ENCODE measurements around the gene ORM1. TPM values are rescaled to one million over a fixed set of nuclear protein-coding genes. Genes with fewer than 3 reads are reported as not detected.
A peak's percentile ranks its signal among the peaks of the same experiment; 100 is the strongest.

ORM1 gene
- total RNA-seq, 5 donors from 2014 or later (not counting 1 experiment from before 2014, with no cell fraction given): 4.2 to 8.3 (median 6.2) TPM; not detected in 2

GRCh38 chr9:114339130-114339908 lies 16.4 kb downstream of the ORM1 start:
- Histone ChIP-seq H3K36me3 (ENCODE audit: control insufficient read depth in 2 of 2, extremely low read depth in 1 of 2, insufficient read depth in 1 of 2, low read length in 1 of 2) (peaks cover 35 to 96% of the 10 kb centered on the region in 2 donors), H3K9me3 (no peaks in the 10 kb centered on the region), H3K4me3 (ENCODE audit: control insufficient read depth in 1 of 2, extremely low read depth in 1 of 2, low read length in 1 of 2) (no peak overlapping the region), H3K27ac (ENCODE audit: low read length) (peak overlapping the region; percentile 16), H3K27me3 (replicated peaks in 1 of 2; ENCODE audit: control insufficient read depth in 2 of 2, extremely low read depth in 1 of 2, insufficient read depth in 2 of 2, low read length in 1 of 2) (no peaks in the 10 kb centered on the region), H3K4me1 (ENCODE audit: control insufficient read depth in 1 of 2, extremely low read depth in 1 of 2, insufficient read depth in 2 of 2, low read length in 2 of 2) (peaks cover 0 to 13% of the 10 kb centered on the region in 2 experiments)
- DNase-seq (peak in 32 of 35 experiments; percentile 8 to 75 (median 45)), ATAC-seq (replicated peaks in 1 of 4) (peak; percentile 43 to 69 (median 54))
- Mint-ChIP-seq H3K4me3 (no peak overlapping the region), H3K27ac (peak overlapping the region in 1 of 2 donors; percentile 48), H3K9me3 (no peaks in the 10 kb centered on the region), H3K36me3 (peaks cover 67% of the 10 kb centered on the region), H3K4me1 (peaks cover 19 to 30% (median 20%) of the 10 kb centered on the region in 3 donors), H3K27me3 (no peaks in the 10 kb centered on the region)
- POLR2A ChIA-PET: interaction anchor here in 1 of 2 donors (0.6 kb wide), 1 partner anchor 226 kb away, joined by 3 read pairs; no protein-coding TSS in a partner anchor
- WGBS (ENCODE audit: insufficient coverage): 85% methylated on average over 14 of the region's 16 CpGs
- CTCF ChIA-PET: interaction anchor here in 1 of 2 donors (1.1 kb wide), 1 partner anchor 46 kb away, joined by 3 read pairs; no protein-coding TSS in a partner anchor

GRCh38 chr9:114341152-114341830 lies 18.4 kb downstream of the ORM1 start:
- H3K4me3 ChIP-seq (ENCODE audit: control insufficient read depth in 1 of 2, extremely low read depth in 1 of 2, low read length in 1 of 2): no peak overlapping the region
- peaks cover 76% of the 10 kb centered on the region for H3K36me3 Mint-ChIP-seq
- H3K36me3 ChIP-seq (ENCODE audit: control insufficient read depth in 2 of 2, extremely low read depth in 1 of 2, insufficient read depth in 1 of 2, low read length in 1 of 2): peaks cover 43 to 99% of the 10 kb centered on the region in 2 donors
- no peaks in the 10 kb centered on the region for H3K27me3 Mint-ChIP-seq
- 87% methylated on average over 5 of the region's 12 CpGs for WGBS (ENCODE audit: insufficient coverage)
- H3K9me3 Mint-ChIP-seq: no peaks in the 10 kb centered on the region
- H3K27ac Mint-ChIP-seq: peak overlapping the region; percentile 27 to 68
- DNase-seq (no peak), ATAC-seq (replicated peaks in 1 of 4) (no peak)
- no peak overlapping the region for H3K27ac ChIP-seq (ENCODE audit: low read length)
- CTCF ChIA-PET: no interaction called here
- no peak overlapping the region for H3K4me3 Mint-ChIP-seq
- H3K4me1 Mint-ChIP-seq: peaks cover 16 to 27% (median 26%) of the 10 kb centered on the region in 3 donors
- POLR2A ChIA-PET: no interaction called here
- no peaks in the 10 kb centered on the region for H3K9me3 ChIP-seq
- H3K27me3 ChIP-seq (replicated peaks in 1 of 2; ENCODE audit: control insufficient read depth in 2 of 2, extremely low read depth in 1 of 2, insufficient read depth in 2 of 2, low read length in 1 of 2): no peaks in the 10 kb centered on the region
- peaks cover 0 to 17% of the 10 kb centered on the region in 2 experiments for H3K4me1 ChIP-seq (ENCODE audit: control insufficient read depth in 1 of 2, extremely low read depth in 1 of 2, insufficient read depth in 2 of 2, low read length in 2 of 2)

DNA sequence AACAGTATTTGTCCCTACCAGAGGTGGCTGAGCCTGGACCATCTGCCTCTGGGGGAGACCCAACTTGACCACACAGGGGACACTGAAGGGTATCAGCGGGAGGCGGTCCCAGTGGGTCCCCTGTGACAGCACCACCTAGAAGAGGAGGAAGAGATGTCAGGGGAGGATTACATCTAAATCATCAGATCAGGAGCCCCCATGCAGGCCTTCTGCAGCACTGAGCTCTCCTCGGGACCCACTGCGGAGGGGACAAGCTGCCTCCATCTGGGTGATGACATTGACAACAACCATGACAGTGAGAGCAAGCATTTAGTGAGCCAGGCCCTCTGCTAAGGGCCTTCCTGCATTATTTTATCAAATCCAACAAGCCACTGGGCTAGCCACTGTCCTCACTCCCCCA lies 19.1 kb downstream of the ORM1 start:
- DNase-seq: no peak
- POLR2A ChIA-PET: interaction anchor here in 1 of 2 donors (0.5 kb wide), 1 partner anchor 53 kb away, joined by 4 read pairs; no protein-coding TSS in a partner anchor
- Mint-ChIP-seq H3K36me3 (peaks cover 77% of the 10 kb centered on the region), H3K4me3 (no peak overlapping the region), H3K9me3 (no peaks in the 10 kb centered on the region), H3K4me1 (peaks cover 20 to 28% (median 27%) of the 10 kb centered on the region in 3 donors), H3K27ac (peak overlapping the region; percentile 61 to 63), H3K27me3 (no peaks in the 10 kb centered on the region)
- ATAC-seq (replicated peaks in 1 of 4): no peak
- WGBS (ENCODE audit: insufficient coverage): 78% methylated on average over 3 of the region's 4 CpGs
- H3K36me3 ChIP-seq (ENCODE audit: control insufficient read depth in 2 of 2, extremely low read depth in 1 of 2, insufficient read depth in 1 of 2, low read length in 1 of 2): peaks cover 47 to 100% of the 10 kb centered on the region in 2 donors
- peaks cover 0 to 17% of the 10 kb centered on the region in 2 experiments for H3K4me1 ChIP-seq (ENCODE audit: control insufficient read depth in 1 of 2, extremely low read depth in 1 of 2, insufficient read depth in 2 of 2, low read length in 2 of 2)
- CTCF ChIA-PET: no interaction called here
- H3K27me3 ChIP-seq (replicated peaks in 1 of 2; ENCODE audit: control insufficient read depth in 2 of 2, extremely low read depth in 1 of 2, insufficient read depth in 2 of 2, low read length in 1 of 2): no peaks in the 10 kb centered on the region
- H3K9me3 ChIP-seq: no peaks in the 10 kb centered on the region
- H3K4me3 ChIP-seq (ENCODE audit: control insufficient read depth in 1 of 2, extremely low read depth in 1 of 2, low read length in 1 of 2): no peak overlapping the region
- H3K27ac ChIP-seq (ENCODE audit: low read length): no peak overlapping the region

- Mint-ChIP-seq H3K36me3 (peaks cover 75% of the 10 kb centered on the region), H3K27ac (peak overlapping the region; percentile 41 to 76), H3K4me1 (peaks cover 23 to 30% (median 27%) of the 10 kb centered on the region in 3 donors), H3K9me3 (no peaks in the 10 kb centered on the region), H3K27me3 (no peaks in the 10 kb centered on the region), H3K4me3 (no peak overlapping the region)
- Histone ChIP-seq H3K27me3 (replicated peaks in 1 of 2; ENCODE audit: control insufficient read depth in 2 of 2, extremely low read depth in 1 of 2, insufficient read depth in 2 of 2, low read length in 1 of 2) (no peaks in the 10 kb centered on the region), H3K4me1 (ENCODE audit: control insufficient read depth in 1 of 2, extremely low read depth in 1 of 2, insufficient read depth in 2 of 2, low read length in 2 of 2) (peaks cover 0 to 17% of the 10 kb centered on the region in 2 experiments), H3K36me3 (ENCODE audit: control insufficient read depth in 2 of 2, extremely low read depth in 1 of 2, insufficient read depth in 1 of 2, low read length in 1 of 2) (peaks cover 47 to 100% of the 10 kb centered on the region in 2 donors), H3K9me3 (no peaks in the 10 kb centered on the region), H3K27ac (ENCODE audit: low read length) (no peak overlapping the region), H3K4me3 (ENCODE audit: control insufficient read depth in 1 of 2, extremely low read depth in 1 of 2, low read length in 1 of 2) (no peak overlapping the region)
- CTCF ChIA-PET: interaction anchor here in 1 of 2 donors (0.8 kb wide), 1 partner anchor 11 kb away, joined by 3 read pairs; no protein-coding TSS in a partner anchor
- ATAC-seq (replicated peaks in 1 of 4) (no peak), DNase-seq (no peak)
- POLR2A ChIA-PET: no interaction called here
- WGBS (ENCODE audit: insufficient coverage): 80% methylated on average over 1 of the region's 5 CpGs
Observed at GRCh38 chr9:114342755-114343440, 20.0 kb downstream of the ORM1 start.

- DNase-seq (no peak), ATAC-seq (replicated peaks in 1 of 4) (no peak)
- 96% methylated on average over 7 of the region's 9 CpGs for WGBS (ENCODE audit: insufficient coverage)
- H3K4me3 Mint-ChIP-seq: no peak overlapping the region
- no peak overlapping the region for H3K27ac ChIP-seq (ENCODE audit: low read length)
- H3K36me3 Mint-ChIP-seq: peaks cover 77% of the 10 kb centered on the region
- H3K27me3 ChIP-seq (replicated peaks in 1 of 2; ENCODE audit: control insufficient read depth in 2 of 2, extremely low read depth in 1 of 2, insufficient read depth in 2 of 2, low read length in 1 of 2): no peaks in the 10 kb centered on the region
- peaks cover 30 to 37% (median 34%) of the 10 kb centered on the region in 3 donors for H3K4me1 Mint-ChIP-seq
- H3K27ac Mint-ChIP-seq: peak overlapping the region; percentile 41 to 76
- H3K36me3 ChIP-seq (ENCODE audit: control insufficient read depth in 2 of 2, extremely low read depth in 1 of 2, insufficient read depth in 1 of 2, low read length in 1 of 2): peaks cover 44 to 100% of the 10 kb centered on the region in 2 donors
- H3K4me1 ChIP-seq (ENCODE audit: control insufficient read depth in 1 of 2, extremely low read depth in 1 of 2, insufficient read depth in 2 of 2, low read length in 2 of 2): peaks cover under 1 to 22% of the 10 kb centered on the region in 2 experiments
- no peak overlapping the region for H3K4me3 ChIP-seq (ENCODE audit: control insufficient read depth in 1 of 2, extremely low read depth in 1 of 2, low read length in 1 of 2)
- CTCF ChIA-PET: interaction anchor here in 1 of 2 donors (0.8 kb wide), 1 partner anchor 10 kb away, joined by 3 read pairs; no protein-coding TSS in a partner anchor
- H3K9me3 ChIP-seq: no peaks in the 10 kb centered on the region
- H3K9me3 Mint-ChIP-seq: no peaks in the 10 kb centered on the region
- no peaks in the 10 kb centered on the region for H3K27me3 Mint-ChIP-seq
- POLR2A ChIA-PET: no interaction called here
Observed at GRCh38 chr9:114343471-114344187, 20.7 kb downstream of the ORM1 start.

Measured in T-cell (primary cell).